Measurements from ENCODE around the gene GRIK2.

GRIK2 gene

DNA sequence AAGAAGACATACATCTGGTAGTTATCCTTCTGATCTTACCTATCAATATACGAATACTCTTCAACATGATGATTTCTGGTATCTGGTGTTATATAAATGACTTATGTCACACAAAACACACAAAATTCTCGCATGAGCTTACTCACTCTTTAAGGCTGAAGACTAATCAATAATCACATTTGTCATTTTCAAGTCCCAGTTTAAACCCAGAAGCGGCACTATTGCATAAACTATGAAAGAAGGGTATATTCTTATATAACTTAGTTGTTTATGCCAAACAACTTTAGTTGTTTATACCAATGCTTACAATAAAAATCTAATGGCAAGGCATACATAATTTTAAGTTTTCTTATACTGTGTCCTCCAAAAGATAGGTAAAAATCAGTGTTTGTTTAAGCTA is 293.1 kb downstream of the GRIK2 start:
- Mint-ChIP-seq H3K4me1 (ENCODE audit: low read depth) (no peaks in the 10 kb centered on the region), H3K27ac (no peak overlapping the region), H3K4me3 (no peak overlapping the region), H3K9me3 (no peaks in the 10 kb centered on the region), H3K27me3 (no peaks in the 10 kb centered on the region), H3K36me3 (ENCODE audit: low read depth) (no peaks in the 10 kb centered on the region)
- no peak for DNase-seq

DNA sequence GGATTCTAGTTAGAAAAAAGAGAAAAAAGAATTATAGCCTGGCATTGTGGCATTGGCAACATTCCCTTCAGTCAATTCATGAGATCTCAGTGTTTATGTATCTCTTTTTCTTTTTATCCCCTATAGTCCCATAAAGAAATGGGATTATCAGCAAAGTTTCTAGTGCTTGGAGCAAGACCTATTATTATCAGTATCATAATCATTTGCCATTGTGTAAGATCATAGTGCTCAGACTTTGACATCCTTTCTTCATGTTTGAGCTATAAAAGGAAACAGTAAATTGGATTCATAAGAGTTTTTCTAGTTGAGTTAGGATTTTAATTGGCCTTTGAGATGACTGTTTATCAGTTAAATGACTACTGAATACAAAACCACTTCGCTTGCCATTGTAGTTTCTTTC is 295.6 kb downstream of the GRIK2 start:
- Mint-ChIP-seq H3K4me3 (no peak overlapping the region), H3K27me3 (no peaks in the 10 kb centered on the region), H3K9me3 (no peaks in the 10 kb centered on the region), H3K4me1 (ENCODE audit: low read depth) (no peaks in the 10 kb centered on the region), H3K27ac (no peak overlapping the region), H3K36me3 (ENCODE audit: low read depth) (no peaks in the 10 kb centered on the region)
- no peak for DNase-seq

DNA sequence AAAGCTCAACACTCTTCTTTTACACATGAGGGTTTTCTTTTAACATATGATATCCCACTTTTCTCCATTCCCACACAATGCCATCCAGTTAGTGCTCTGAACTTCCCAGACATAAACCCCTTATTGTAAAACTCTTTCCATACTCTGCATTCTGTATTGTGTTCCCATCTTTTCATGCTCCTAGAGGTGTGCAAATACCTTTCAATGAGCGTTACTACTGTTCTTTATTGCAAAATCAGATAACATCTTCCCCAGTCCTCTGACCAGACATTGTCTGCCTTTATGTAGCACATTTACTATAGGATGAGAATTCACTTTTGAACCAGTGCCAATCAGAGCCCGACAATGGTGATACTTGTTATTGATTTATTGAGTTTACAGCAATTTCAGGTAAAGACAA is 296.2 kb downstream of the GRIK2 start:
- no peaks in the 10 kb centered on the region for H3K4me1 Mint-ChIP-seq (ENCODE audit: low read depth)
- no peak overlapping the region for H3K4me3 Mint-ChIP-seq
- DNase-seq: no peak
- H3K36me3 Mint-ChIP-seq (ENCODE audit: low read depth): no peaks in the 10 kb centered on the region
- H3K27me3 Mint-ChIP-seq: no peaks in the 10 kb centered on the region
- no peak overlapping the region for H3K27ac Mint-ChIP-seq
- H3K9me3 Mint-ChIP-seq: no peaks in the 10 kb centered on the region

DNA sequence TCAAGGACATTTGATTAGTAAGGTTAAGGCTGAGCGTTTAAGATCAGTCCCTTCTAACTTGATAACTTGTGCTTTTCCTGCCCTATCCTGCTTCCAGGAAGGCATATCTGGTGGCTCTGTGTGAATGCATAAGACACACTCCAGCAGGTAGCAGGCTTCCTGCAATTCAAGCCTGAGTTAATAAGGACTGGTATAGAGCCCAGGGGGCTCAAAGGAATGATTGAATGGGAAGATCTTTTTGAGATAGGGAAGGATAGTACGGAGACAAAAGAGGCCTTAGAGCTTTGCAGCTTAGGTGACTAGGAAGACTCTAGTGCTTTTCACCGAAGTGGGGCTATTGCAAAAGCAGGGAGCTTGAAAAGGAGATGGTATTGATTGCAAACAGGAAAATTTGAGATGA is 307.1 kb downstream of the GRIK2 start:
- no peaks in the 10 kb centered on the region for H3K4me1 Mint-ChIP-seq (ENCODE audit: low read depth)

DNA sequence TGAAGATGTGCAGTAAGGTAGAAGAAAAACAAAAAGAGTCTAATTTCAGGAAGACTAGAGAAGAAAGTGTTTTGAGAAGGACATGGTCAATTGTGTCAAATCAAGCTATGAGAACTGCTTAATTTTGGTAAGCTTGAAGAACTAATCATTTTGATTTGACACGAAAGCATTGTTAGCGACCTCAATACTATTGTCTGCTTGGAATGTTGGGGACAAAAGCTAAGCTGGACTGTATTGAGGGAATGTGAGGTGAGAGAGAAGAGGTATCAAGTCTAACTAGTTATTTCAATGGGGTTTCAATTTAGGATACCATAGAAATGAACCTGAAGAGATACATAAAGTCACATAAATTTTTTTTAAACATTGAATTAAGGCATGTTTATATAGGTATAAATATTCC is 309.8 kb downstream of the GRIK2 start:
- H3K4me3 Mint-ChIP-seq: no peak overlapping the region
- DNase-seq: no peak
- H3K9me3 Mint-ChIP-seq: no peaks in the 10 kb centered on the region
- H3K27ac Mint-ChIP-seq: no peak overlapping the region
- H3K36me3 Mint-ChIP-seq (ENCODE audit: low read depth): no peaks in the 10 kb centered on the region
- no peaks in the 10 kb centered on the region for H3K4me1 Mint-ChIP-seq (ENCODE audit: low read depth)
- no peaks in the 10 kb centered on the region for H3K27me3 Mint-ChIP-seq

More for the DNA sequence above, 307.1 kb downstream of the GRIK2 start:
- Mint-ChIP-seq H3K4me3 (no peak overlapping the region), H3K27ac (no peak overlapping the region), H3K9me3 (no peaks in the 10 kb centered on the region), H3K27me3 (no peaks in the 10 kb centered on the region), H3K36me3 (ENCODE audit: low read depth) (no peaks in the 10 kb centered on the region)
- no peak for DNase-seq

DNA sequence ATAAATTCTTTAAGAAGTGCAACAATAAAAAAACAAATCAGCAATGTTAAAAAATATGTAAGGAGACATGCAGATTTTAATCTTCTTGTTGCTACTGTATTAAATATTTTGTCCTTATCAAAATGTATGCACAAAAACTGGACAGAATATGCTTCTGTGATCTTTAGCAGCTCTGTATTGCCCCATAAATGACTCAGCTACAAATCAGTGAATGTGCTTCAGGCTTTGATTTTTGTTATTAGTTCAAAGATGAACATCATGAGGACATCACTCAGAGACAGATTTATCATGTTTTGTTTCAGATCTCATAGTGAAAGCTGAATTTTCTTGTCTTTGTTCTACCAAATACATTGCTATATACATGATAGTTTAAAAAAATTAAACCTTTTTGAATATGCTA is 312.4 kb downstream of the GRIK2 start:
- H3K4me1 Mint-ChIP-seq (ENCODE audit: low read depth): no peaks in the 10 kb centered on the region
- no peak for DNase-seq
- H3K36me3 Mint-ChIP-seq (ENCODE audit: low read depth): no peaks in the 10 kb centered on the region
- H3K4me3 Mint-ChIP-seq: no peak overlapping the region
- no peaks in the 10 kb centered on the region for H3K27me3 Mint-ChIP-seq
- no peak overlapping the region for H3K27ac Mint-ChIP-seq
- no peaks in the 10 kb centered on the region for H3K9me3 Mint-ChIP-seq

DNA sequence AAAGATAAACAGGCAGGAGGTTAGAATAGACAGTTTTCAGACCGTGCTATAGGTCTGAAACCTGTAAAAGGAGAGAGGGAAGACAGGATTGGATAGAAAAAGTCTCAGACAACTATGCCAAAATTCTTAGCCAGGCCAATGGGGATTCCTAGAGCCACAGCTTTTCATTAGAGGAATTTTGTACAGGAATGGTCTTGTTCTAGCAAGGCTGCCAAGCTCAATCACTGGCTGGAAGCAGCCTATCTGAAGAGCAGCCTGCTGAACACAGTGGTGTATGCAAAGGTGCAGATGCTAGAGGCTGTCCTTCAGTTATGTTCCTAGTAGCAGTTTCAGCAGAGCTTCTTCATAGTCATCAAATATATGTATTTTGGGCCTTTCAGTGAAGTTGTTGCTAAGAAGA is 313.1 kb downstream of the GRIK2 start:
- no peaks in the 10 kb centered on the region for H3K36me3 Mint-ChIP-seq (ENCODE audit: low read depth)
- H3K9me3 Mint-ChIP-seq: no peaks in the 10 kb centered on the region
- no peak for DNase-seq
- no peaks in the 10 kb centered on the region for H3K27me3 Mint-ChIP-seq
- no peaks in the 10 kb centered on the region for H3K4me1 Mint-ChIP-seq (ENCODE audit: low read depth)
- no peak overlapping the region for H3K4me3 Mint-ChIP-seq
- no peak overlapping the region for H3K27ac Mint-ChIP-seq

DNA sequence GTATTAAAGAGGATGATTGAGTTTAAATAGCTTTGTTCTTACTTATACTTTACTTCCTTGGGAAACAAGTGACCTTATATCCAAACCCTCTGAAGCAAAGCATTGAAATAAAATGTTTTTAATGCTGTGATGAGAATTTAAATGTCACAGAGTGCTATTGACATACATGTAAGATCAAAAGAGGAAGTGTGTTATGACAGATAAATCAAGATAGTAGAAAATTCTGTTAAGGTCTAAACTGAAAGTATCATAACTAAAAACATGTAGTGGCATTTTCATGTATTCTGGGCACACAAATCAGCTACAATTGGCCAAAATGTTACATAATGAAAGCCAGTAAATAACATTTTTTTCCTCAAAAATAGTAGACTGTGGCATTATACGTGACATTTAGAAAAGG is 318.0 kb downstream of the GRIK2 start:
- Mint-ChIP-seq H3K27ac (no peak overlapping the region), H3K27me3 (no peaks in the 10 kb centered on the region), H3K9me3 (no peaks in the 10 kb centered on the region), H3K36me3 (ENCODE audit: low read depth) (no peaks in the 10 kb centered on the region), H3K4me3 (no peak overlapping the region), H3K4me1 (ENCODE audit: low read depth) (no peaks in the 10 kb centered on the region)
- DNase-seq: no peak

DNA sequence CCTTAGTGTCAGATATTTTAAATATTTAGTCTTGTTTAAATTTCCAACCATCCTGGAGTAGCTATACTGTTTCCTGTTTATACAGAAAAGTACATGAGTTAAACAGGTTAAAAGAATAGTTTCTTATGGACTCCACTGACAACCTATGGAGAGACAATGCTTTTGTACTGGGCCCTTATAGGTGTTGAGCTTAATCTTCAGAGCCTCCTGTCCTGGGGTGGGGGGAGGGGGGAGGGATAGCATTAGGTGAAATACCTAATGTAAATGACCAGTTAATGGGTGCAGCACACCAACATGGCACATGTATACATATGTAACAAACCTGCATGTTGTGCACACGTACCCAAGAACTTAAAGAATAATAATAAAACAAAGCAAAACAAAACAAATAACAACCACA is 322.9 kb downstream of the GRIK2 start:
- Mint-ChIP-seq H3K4me1 (ENCODE audit: low read depth) (no peaks in the 10 kb centered on the region), H3K27ac (no peak overlapping the region), H3K36me3 (ENCODE audit: low read depth) (no peaks in the 10 kb centered on the region), H3K4me3 (no peak overlapping the region), H3K9me3 (no peaks in the 10 kb centered on the region), H3K27me3 (no peaks in the 10 kb centered on the region)
- DNase-seq: no peak

DNA sequence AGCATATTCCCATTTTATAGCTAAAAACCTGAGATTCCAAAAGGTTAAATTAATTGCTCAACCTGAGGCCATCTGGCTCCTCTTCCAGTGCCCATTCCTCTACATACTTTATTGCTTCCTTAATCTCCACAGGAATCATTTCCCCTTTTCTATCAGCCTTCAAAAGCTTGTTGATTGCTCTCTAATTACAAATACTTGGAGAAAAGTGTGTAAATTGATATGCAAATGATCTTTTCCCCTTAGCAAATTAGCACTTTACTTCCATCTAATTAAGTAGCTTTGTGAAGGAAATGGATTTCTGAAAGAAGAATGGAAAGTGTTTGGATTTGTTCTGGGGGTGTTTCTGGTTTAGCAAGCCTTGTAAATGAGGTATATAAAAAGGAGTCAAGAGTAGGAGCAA is 323.3 kb downstream of the GRIK2 start:
- DNase-seq: no peak
- H3K9me3 Mint-ChIP-seq: no peaks in the 10 kb centered on the region
- no peak overlapping the region for H3K4me3 Mint-ChIP-seq
- no peaks in the 10 kb centered on the region for H3K27me3 Mint-ChIP-seq
- H3K36me3 Mint-ChIP-seq (ENCODE audit: low read depth): no peaks in the 10 kb centered on the region
- no peak overlapping the region for H3K27ac Mint-ChIP-seq
- no peaks in the 10 kb centered on the region for H3K4me1 Mint-ChIP-seq (ENCODE audit: low read depth)

DNA sequence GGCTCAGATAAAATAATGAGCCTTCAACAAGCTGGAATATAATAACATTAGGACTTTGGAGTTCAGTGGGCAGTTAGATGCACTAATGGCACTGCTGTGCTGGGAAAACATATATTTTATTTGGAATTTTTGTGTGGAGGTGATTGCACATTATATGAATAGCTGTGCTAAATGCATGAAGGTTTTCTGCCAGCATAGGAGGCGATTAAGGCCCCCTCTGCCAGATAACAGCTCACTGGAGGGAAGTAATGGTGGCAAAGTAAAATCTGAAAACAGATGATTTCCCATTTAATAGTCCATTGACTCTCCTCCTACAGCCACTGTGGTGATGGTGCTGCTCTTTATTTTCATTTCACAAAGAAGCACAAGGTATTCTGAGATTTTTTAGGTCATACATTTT is 326.0 kb downstream of the GRIK2 start:
- no peak for DNase-seq
- Mint-ChIP-seq H3K4me1 (ENCODE audit: low read depth) (no peaks in the 10 kb centered on the region), H3K4me3 (no peak overlapping the region), H3K36me3 (ENCODE audit: low read depth) (no peaks in the 10 kb centered on the region), H3K27ac (no peak overlapping the region), H3K27me3 (no peaks in the 10 kb centered on the region), H3K9me3 (peaks cover 4% of the 10 kb centered on the region)

DNA sequence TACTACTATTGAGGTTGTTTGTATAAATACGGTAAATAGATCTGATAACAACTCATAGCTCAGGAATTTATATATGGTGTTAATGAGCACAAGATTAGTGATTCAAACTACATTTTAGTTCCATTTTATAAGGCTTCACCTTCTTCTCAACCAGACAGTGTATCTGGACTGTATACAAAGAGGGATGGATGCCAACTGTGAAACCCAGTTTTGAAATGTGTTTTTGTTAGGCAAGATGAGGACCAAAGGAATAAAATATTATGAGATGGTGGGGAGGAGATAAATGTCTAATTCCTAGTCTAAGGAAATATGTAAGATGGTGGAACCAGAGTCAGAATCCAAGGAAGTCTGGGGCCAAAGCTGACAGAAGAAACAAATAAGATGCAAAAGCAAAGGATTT is 329.0 kb downstream of the GRIK2 start:
- no peak for DNase-seq
- Mint-ChIP-seq H3K4me1 (ENCODE audit: low read depth) (no peaks in the 10 kb centered on the region), H3K4me3 (no peak overlapping the region), H3K9me3 (peaks cover 5% of the 10 kb centered on the region), H3K36me3 (ENCODE audit: low read depth) (no peaks in the 10 kb centered on the region), H3K27me3 (no peaks in the 10 kb centered on the region), H3K27ac (no peak overlapping the region)

DNA sequence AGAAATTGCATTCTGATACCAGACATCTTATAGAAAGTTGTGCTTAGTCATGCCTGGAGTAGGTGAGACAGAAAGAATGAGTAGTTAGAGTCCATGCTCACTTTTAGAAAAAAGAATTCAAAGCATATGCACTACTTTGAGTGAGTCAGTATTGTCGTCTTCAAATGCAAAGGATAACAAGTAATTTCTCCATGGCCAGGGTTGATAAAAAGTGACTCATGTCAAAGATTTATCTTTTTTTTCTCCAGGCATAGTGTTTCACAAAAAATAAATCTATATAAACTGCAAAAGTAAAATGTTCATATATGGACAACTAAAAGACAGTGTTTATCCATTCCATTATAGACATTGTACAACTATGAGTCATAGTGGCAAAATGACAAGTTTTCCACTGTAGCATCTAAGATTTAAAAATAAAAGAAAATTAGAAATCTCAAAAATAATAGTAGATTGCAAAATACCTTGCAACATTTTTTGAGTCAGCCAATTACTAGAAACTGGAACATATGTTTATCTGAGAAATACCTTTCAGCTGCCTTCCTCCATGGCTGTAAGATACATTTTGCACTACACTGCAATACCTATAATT is 329.6 kb downstream of the GRIK2 start:
- no peak for DNase-seq
- H3K4me1 Mint-ChIP-seq (ENCODE audit: low read depth): no peaks in the 10 kb centered on the region

DNA sequence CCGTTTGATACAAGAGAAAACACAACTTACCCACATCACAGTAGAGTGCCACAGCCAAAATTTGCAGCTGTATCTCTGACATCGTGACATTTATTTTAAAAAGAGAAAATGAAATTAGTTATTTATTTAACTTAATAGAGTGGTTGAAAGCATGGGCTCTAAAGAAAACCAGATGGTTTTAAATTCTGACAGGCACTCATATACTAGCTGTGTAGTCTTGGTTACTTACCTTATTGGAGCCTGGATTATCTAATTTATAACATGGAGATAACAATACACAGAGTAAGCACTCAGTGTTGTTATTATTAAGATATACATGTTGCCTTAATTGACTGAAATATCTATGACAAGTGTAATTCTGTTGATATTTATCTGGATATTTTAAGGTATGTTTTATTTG is 334.9 kb downstream of the GRIK2 start:
- H3K4me1 Mint-ChIP-seq (ENCODE audit: low read depth): no peaks in the 10 kb centered on the region
- DNase-seq: no peak
- H3K4me3 Mint-ChIP-seq: no peak overlapping the region
- H3K27me3 Mint-ChIP-seq: no peaks in the 10 kb centered on the region
- peaks cover 8% of the 10 kb centered on the region for H3K9me3 Mint-ChIP-seq
- no peaks in the 10 kb centered on the region for H3K36me3 Mint-ChIP-seq (ENCODE audit: low read depth)
- H3K27ac Mint-ChIP-seq: no peak overlapping the region

More for the DNA sequence above, 329.6 kb downstream of the GRIK2 start:
- peaks cover 7% of the 10 kb centered on the region for H3K9me3 Mint-ChIP-seq
- H3K27ac Mint-ChIP-seq: no peak overlapping the region
- H3K4me3 Mint-ChIP-seq: no peak overlapping the region
- no peaks in the 10 kb centered on the region for H3K36me3 Mint-ChIP-seq (ENCODE audit: low read depth)
- H3K27me3 Mint-ChIP-seq: no peaks in the 10 kb centered on the region

DNA sequence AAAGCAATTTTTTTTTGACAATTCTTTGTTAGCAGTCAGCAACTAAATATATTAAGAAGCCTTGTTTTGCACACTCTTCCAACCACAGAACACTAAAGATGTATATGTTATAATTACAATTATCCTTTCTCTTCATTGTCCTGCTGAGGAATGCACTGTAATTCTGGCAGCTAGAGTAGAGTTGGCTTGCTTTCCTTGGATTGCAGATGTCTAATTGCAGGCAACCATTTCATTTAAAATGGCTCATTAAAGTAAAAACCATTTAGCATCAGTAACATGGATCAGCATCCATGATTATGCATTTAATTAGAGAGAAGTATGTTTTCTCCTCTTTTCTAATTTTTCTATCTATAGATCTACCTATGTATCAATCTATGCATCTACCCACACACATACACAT is 335.4 kb downstream of the GRIK2 start:
- H3K27me3 Mint-ChIP-seq: no peaks in the 10 kb centered on the region
- no peak overlapping the region for H3K4me3 Mint-ChIP-seq
- DNase-seq: no peak
- no peak overlapping the region for H3K27ac Mint-ChIP-seq
- H3K4me1 Mint-ChIP-seq (ENCODE audit: low read depth): no peaks in the 10 kb centered on the region
- peaks cover 8% of the 10 kb centered on the region for H3K9me3 Mint-ChIP-seq
- H3K36me3 Mint-ChIP-seq (ENCODE audit: low read depth): no peaks in the 10 kb centered on the region

DNA sequence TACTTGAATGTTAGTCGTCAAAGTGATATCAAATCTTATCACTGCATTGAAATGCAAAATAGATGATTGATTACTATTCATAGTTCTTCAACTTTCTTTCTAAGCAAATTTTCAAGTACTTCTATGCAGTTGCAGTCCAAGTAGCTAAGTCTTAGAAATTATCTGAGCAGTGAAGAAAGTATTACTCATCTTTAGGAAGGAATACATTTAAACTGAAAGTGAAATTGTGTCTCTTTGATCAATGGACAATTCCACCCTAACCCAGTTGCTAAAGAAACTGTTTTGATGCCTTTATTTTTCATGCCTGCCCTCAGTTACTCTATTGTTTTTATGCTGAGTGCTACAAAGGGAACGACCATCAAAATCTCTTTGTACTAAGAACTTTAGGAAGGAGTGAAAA is 337.4 kb downstream of the GRIK2 start:
- Mint-ChIP-seq H3K27me3 (no peaks in the 10 kb centered on the region), H3K27ac (no peak overlapping the region), H3K36me3 (ENCODE audit: low read depth) (no peaks in the 10 kb centered on the region), H3K4me1 (ENCODE audit: low read depth) (no peaks in the 10 kb centered on the region), H3K9me3 (peaks cover 18% of the 10 kb centered on the region), H3K4me3 (no peak overlapping the region)
- DNase-seq: no peak

All from activated T-cell treated with anti-CD3 and anti-CD28 coated beads, Interleukin-2, amount 50 U/mL, for 24 hours (primary cell).